PFSK-1 (cell line): ENCODE results near the gene WFDC8.

Experiments used
- POLR2AphosphoS5 ChIP-seq: IDR thresholded peaks from 2 replicates; pipeline ENCODE4 v1.6.1; 2012; ENCODE audit warnings: low read depth, mild to moderate bottlenecking, control low read depth, low read length, moderate library complexity
- SIN3A ChIP-seq: IDR thresholded peaks from 2 replicates; pipeline ENCODE4 v1.6.1; 2012; ENCODE audit warnings: mild to moderate bottlenecking, low read length, moderate library complexity, borderline replicate concordance; ENCODE audit not compliant: insufficient read depth

- TF ChIP-seq POLR2AphosphoS5, result no peak
- TF ChIP-seq SIN3A, result no peak
These were observed 60.8 kb downstream of the WFDC8 start for GRCh38 chr20:45518282-45518681.
